GM23338 (cell line): ENCODE data around the gene TMEM229B. TPM values are rescaled to one million over a fixed set of nuclear protein-coding genes. Genes with fewer than 3 reads are reported as not detected.

Experiments
- ATAC-seq: fragments of 200-7000 bp; cut with Tn5 transposase; 3 replicates; pipeline ENCODE4 v1.9.1; 2020
- DNase-seq: peaks from one replicate; pipeline ENCODE4 v3.0.0-alpha.2; 2015; ENCODE audit warnings: low spot score
- H2AFZ ChIP-seq: fragments of 200-600 bp; sonication (generic); 2 replicates; pipeline ENCODE4 v1.8.0; 2016; ENCODE audit warnings: antibody characterized with exemption, mild to moderate bottlenecking, moderate library complexity
- H3F3A ChIP-seq: fragments of 200-600 bp; sonication (generic); replicated peaks from 2 replicates; pipeline ENCODE4 v1.8.0; 2017; ENCODE audit warnings: antibody characterized with exemption, mixed run types, low read depth
- H3K27ac ChIP-seq: fragments of 200-600 bp; sonication (generic); 2 replicates; pipeline ENCODE4 v1.6.1; 2016; ENCODE audit warnings: low read depth
- H3K27me3 ChIP-seq: fragments of 200-600 bp; sonication (generic); 2 replicates; pipeline ENCODE4 v1.8.0; 2016; ENCODE audit warnings: mild to moderate bottlenecking, mixed run types, moderate library complexity; ENCODE audit not compliant: insufficient read depth
- H3K36me3 ChIP-seq: fragments of 200-600 bp; sonication (generic); 2 replicates; pipeline ENCODE4 v1.8.0; 2016; ENCODE audit warnings: mild to moderate bottlenecking; ENCODE audit not compliant: insufficient read depth
- H3K4me1 ChIP-seq: fragments of 200-600 bp; sonication (generic); 2 replicates; pipeline ENCODE4 v1.8.0; 2016; ENCODE audit warnings: mild to moderate bottlenecking, moderate library complexity; ENCODE audit not compliant: insufficient read depth
- H3K4me2 ChIP-seq: fragments of 200-600 bp; sonication (generic); 2 replicates; pipeline ENCODE4 v1.7.1; 2017; ENCODE audit warnings: mixed run types
- H3K4me3 ChIP-seq: fragments of 200-600 bp; sonication (generic); 2 replicates; pipeline ENCODE4 v1.6.1; 2016; ENCODE audit warnings: mixed run types
- H3K79me2 ChIP-seq: fragments of 200-600 bp; sonication (generic); replicated peaks from 2 replicates; pipeline ENCODE4 v1.8.0; 2017; ENCODE audit warnings: mild to moderate bottlenecking; ENCODE audit not compliant: insufficient read depth
- H3K9me2 ChIP-seq: fragments of 200-600 bp; sonication (generic); 2 replicates; pipeline ENCODE4 v1.8.0; 2017; ENCODE audit not compliant: insufficient read depth
- H4K20me1 ChIP-seq: fragments of 200-600 bp; sonication (generic); replicated peaks from 2 replicates; pipeline ENCODE4 v1.8.0; 2017; ENCODE audit warnings: mild to moderate bottlenecking; ENCODE audit not compliant: insufficient read depth
- H3K27ac Mint-ChIP-seq: 2 replicates; pipeline ENCODE4 v1.8.0; 2020; ENCODE audit warnings: inconsistent platforms, mild to moderate bottlenecking, moderate library complexity, mixed read lengths
- H3K27me3 Mint-ChIP-seq: 3 replicates; pipeline ENCODE4 v1.8.0; 2022; ENCODE audit warnings: low read depth, mild to moderate bottlenecking, moderate library complexity, mixed read lengths, inconsistent platforms; ENCODE audit not compliant: insufficient read depth, poor library complexity
- H3K36me3 Mint-ChIP-seq: 3 replicates; pipeline ENCODE4 v1.8.0; 2021; ENCODE audit warnings: low read depth, mild to moderate bottlenecking, inconsistent platforms, moderate library complexity, mixed read lengths
- H3K4me1 Mint-ChIP-seq: 3 replicates; pipeline ENCODE4 v1.8.0; 2020; ENCODE audit warnings: mild to moderate bottlenecking, inconsistent platforms, mixed read lengths
- H3K4me3 Mint-ChIP-seq: 3 replicates; pipeline ENCODE4 v1.8.0; 2021; ENCODE audit warnings: moderate library complexity, mild to moderate bottlenecking, inconsistent platforms, mixed read lengths
- H3K9me3 Mint-ChIP-seq: 3 replicates; pipeline ENCODE4 v1.8.0; 2020; ENCODE audit warnings: moderate library complexity, mild to moderate bottlenecking, inconsistent platforms, mixed read lengths
- CREB1 ChIP-seq: fragments of 250-450 bp; sonication (Bioruptor Pico); IDR thresholded peaks from 2 replicates; pipeline ENCODE4 v1.5.0; 2020; ENCODE audit warnings: low read depth, mild to moderate bottlenecking, moderate library complexity
- EZH2 ChIP-seq: fragments of 200-600 bp; sonication (generic); IDR thresholded peaks from one replicate; pipeline ENCODE4 v1.8.0; 2017; ENCODE audit warnings: antibody characterized with exemption, mild to moderate bottlenecking, low read depth; ENCODE audit not compliant: unreplicated experiment
- EZH2phosphoT487 ChIP-seq: fragments of 200-600 bp; sonication (generic); IDR thresholded peaks from one replicate; pipeline ENCODE4 v1.8.1; 2018; ENCODE audit warnings: antibody characterized with exemption; ENCODE audit not compliant: unreplicated experiment
- JUNB ChIP-seq: IDR thresholded peaks from one replicate; pipeline ENCODE4 v1.6.1; 2016; ENCODE audit warnings: antibody characterized with exemption; ENCODE audit not compliant: unreplicated experiment
- NANOG ChIP-seq: IDR thresholded peaks from 2 replicates; pipeline ENCODE4 v1.6.1; 2016; ENCODE audit warnings: antibody characterized with exemption, borderline replicate concordance
- POLR2AphosphoS5 ChIP-seq: IDR thresholded peaks from 2 replicates; pipeline ENCODE4 v1.6.1; 2016; ENCODE audit warnings: antibody characterized with exemption, low read depth
- STAT1 ChIP-seq: IDR thresholded peaks from one replicate; pipeline ENCODE4 v1.6.1; 2016; ENCODE audit warnings: antibody characterized with exemption; ENCODE audit not compliant: unreplicated experiment
- ZNF114 ChIP-seq: fragments of 250-450 bp; sonication (Bioruptor Pico); IDR thresholded peaks from 2 replicates; pipeline ENCODE4 v1.5.0; 2020; ENCODE audit warnings: mild to moderate bottlenecking, moderate library complexity
- ZNF331 ChIP-seq: fragments of 250-450 bp; sonication (Bioruptor Pico); IDR thresholded peaks from 2 replicates; pipeline ENCODE4 v1.5.0; 2020; ENCODE audit warnings: low read depth, mild to moderate bottlenecking, moderate library complexity
- polyA plus RNA-seq: library from polyadenylated mRNA; unstranded; fragments of >200 nt; fragmentation: Nextera tagmentation; extraction: Ambion mirVana; gene quantifications from 2 replicates; pipeline ENCODE4 v1.2.1, GENCODE V29; 2016
- total RNA-seq: library from RNA; depleted of rRNA; stranded (reverse); fragments of >200 nt; shearing (Covaris generic); gene quantifications from 2 replicates; pipeline ENCODE4 v1.2.3, GENCODE V29; 2014
- TF ChIP-seq, protein P1 (sequence below): fragments of 250-450 bp; sonication (Bioruptor Pico); IDR thresholded peaks from 2 replicates; pipeline ENCODE4 v1.5.0; 2020; ENCODE audit warnings: mild to moderate bottlenecking, moderate library complexity
- TF ChIP-seq, protein P2 (sequence below), 2 experiments: fragments of 200-600 bp in 1 of 2; sonication (generic) in 1 of 2; conservative IDR thresholded peaks; 2 replicates each; pipeline versions ENCODE4 v1.5.1 to v1.6.1; 2016 to 2017; ENCODE audit warnings: antibody characterized with exemption in 2 of 2, low read depth in 2 of 2, mild to moderate bottlenecking in 2 of 2, moderate library complexity in 1 of 2
- TF ChIP-seq, protein P3 (sequence below): IDR thresholded peaks from 2 replicates; pipeline ENCODE4 v1.6.1; 2016; ENCODE audit warnings: antibody characterized with exemption
- TF ChIP-seq, protein P4 (sequence below): IDR thresholded peaks from one replicate; pipeline ENCODE4 v1.6.1; 2018; ENCODE audit warnings: antibody characterized with exemption; ENCODE audit not compliant: unreplicated experiment

The TMEM229B gene
- total and polyA plus RNA-seq, 2 experiments from 2014 or later: 0.42 to 2.4 TPM

DNA sequence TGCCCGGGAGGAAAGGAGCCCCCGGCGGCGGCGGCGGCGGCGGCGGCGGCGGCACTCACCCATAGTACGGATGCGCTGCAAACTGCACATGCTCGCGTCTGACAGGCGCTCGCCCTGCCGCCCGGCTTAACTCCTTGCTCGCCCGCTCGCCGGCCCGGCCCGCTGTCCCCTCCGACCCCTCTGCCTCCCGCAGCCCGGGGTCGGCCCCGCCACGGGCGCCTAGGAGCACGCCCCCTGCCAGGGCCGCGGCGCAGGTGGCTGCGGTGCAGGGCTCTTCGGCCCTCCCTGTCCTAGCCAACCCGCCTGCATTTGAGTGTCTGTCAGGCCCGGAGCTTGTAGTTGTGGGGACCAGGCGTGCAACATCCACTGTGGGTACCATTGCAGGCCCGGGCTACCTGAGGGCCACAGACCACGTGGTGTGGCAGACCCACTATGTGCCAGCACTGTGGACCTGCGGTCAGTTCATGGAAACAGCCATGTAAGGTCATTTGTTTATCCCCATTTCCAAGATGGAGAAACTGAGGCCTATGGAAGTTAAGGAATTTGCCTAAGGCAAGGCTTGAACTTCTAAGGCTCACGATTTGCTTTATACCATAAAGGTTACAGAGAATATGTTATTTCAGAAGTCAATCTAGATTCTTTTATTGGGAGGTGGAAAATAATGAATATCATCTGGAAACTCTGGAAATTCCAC lies 27.0 kb upstream of the TMEM229B start:
- H3K4me3 Mint-ChIP-seq: peak overlapping the region; percentile 61; the same call in 2 of the 3 replicates
- Histone ChIP-seq H3K4me3 (peak overlapping the region; percentile 83), H3K27me3 (peaks cover 55% of the 10 kb centered on the region), H3K79me2 (no peaks in the 10 kb centered on the region), H3K27ac (no peak overlapping the region), H3K9me2 (no peaks in the 10 kb centered on the region), H3K4me1 (no peaks in the 10 kb centered on the region; the same call in 1 of the 2 replicates), H3K36me3 (no peaks in the 10 kb centered on the region), H2AFZ (peak overlapping the region; percentile 91), H3K4me2 (peak overlapping the region; percentile 90), H3F3A (0 out of 2 replicates have a peak, but pooled peaks cover 3% of the 10 kb centered on the region), H4K20me1 (no peaks in the 10 kb centered on the region; the same call in 1 of the 2 replicates)
- H3K27ac Mint-ChIP-seq: no peak overlapping the region
- H3K4me1 Mint-ChIP-seq: peaks cover 18% of the 10 kb centered on the region
- ATAC-seq: peak; percentile 47
- TF ChIP-seq CREB1 (CRISPR knock-in tag) (no peak), ZNF114 (CRISPR knock-in tag) (no peak), ZNF331 (CRISPR knock-in tag) (no peak), JUNB (no peak), EZH2 (no peak), EZH2phosphoT487 (no peak), STAT1 (no peak), NANOG (no peak), POLR2AphosphoS5 (no peak)
- TF ChIP-seq, protein P1, sequence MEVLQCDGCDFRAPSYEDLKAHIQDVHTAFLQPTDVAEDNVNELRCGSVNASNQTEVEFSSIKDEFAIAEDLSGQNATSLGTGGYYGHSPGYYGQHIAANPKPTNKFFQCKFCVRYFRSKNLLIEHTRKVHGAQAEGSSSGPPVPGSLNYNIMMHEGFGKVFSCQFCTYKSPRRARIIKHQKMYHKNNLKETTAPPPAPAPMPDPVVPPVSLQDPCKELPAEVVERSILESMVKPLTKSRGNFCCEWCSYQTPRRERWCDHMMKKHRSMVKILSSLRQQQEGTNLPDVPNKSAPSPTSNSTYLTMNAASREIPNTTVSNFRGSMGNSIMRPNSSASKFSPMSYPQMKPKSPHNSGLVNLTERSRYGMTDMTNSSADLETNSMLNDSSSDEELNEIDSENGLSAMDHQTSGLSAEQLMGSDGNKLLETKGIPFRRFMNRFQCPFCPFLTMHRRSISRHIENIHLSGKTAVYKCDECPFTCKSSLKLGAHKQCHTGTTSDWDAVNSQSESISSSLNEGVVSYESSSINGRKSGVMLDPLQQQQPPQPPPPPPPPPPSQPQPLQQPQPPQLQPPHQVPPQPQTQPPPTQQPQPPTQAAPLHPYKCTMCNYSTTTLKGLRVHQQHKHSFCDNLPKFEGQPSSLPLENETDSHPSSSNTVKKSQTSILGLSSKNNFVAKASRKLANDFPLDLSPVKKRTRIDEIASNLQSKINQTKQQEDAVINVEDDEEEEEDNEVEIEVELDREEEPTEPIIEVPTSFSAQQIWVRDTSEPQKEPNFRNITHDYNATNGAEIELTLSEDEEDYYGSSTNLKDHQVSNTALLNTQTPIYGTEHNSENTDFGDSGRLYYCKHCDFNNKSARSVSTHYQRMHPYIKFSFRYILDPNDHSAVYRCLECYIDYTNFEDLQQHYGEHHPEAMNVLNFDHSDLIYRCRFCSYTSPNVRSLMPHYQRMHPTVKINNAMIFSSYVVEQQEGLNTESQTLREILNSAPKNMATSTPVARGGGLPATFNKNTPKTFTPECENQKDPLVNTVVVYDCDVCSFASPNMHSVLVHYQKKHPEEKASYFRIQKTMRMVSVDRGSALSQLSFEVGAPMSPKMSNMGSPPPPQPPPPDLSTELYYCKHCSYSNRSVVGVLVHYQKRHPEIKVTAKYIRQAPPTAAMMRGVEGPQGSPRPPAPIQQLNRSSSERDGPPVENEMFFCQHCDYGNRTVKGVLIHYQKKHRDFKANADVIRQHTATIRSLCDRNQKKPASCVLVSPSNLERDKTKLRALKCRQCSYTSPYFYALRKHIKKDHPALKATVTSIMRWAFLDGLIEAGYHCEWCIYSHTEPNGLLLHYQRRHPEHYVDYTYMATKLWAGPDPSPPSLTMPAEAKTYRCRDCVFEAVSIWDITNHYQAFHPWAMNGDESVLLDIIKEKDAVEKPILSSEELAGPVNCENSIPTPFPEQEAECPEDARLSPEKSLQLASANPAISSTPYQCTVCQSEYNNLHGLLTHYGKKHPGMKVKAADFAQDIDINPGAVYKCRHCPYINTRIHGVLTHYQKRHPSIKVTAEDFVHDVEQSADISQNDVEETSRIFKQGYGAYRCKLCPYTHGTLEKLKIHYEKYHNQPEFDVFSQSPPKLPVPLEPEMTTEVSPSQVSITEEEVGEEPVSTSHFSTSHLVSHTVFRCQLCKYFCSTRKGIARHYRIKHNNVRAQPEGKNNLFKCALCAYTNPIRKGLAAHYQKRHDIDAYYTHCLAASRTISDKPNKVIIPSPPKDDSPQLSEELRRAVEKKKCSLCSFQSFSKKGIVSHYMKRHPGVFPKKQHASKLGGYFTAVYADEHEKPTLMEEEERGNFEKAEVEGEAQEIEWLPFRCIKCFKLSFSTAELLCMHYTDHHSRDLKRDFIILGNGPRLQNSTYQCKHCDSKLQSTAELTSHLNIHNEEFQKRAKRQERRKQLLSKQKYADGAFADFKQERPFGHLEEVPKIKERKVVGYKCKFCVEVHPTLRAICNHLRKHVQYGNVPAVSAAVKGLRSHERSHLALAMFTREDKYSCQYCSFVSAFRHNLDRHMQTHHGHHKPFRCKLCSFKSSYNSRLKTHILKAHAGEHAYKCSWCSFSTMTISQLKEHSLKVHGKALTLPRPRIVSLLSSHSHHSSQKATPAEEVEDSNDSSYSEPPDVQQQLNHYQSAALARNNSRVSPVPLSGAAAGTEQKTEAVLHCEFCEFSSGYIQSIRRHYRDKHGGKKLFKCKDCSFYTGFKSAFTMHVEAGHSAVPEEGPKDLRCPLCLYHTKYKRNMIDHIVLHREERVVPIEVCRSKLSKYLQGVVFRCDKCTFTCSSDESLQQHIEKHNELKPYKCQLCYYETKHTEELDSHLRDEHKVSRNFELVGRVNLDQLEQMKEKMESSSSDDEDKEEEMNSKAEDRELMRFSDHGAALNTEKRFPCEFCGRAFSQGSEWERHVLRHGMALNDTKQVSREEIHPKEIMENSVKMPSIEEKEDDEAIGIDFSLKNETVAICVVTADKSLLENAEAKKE (CRISPR knock-in tag): no peak
- TF ChIP-seq, protein P2, sequence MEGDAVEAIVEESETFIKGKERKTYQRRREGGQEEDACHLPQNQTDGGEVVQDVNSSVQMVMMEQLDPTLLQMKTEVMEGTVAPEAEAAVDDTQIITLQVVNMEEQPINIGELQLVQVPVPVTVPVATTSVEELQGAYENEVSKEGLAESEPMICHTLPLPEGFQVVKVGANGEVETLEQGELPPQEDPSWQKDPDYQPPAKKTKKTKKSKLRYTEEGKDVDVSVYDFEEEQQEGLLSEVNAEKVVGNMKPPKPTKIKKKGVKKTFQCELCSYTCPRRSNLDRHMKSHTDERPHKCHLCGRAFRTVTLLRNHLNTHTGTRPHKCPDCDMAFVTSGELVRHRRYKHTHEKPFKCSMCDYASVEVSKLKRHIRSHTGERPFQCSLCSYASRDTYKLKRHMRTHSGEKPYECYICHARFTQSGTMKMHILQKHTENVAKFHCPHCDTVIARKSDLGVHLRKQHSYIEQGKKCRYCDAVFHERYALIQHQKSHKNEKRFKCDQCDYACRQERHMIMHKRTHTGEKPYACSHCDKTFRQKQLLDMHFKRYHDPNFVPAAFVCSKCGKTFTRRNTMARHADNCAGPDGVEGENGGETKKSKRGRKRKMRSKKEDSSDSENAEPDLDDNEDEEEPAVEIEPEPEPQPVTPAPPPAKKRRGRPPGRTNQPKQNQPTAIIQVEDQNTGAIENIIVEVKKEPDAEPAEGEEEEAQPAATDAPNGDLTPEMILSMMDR (conservative IDR thresholded peaks at IDR 0.05; ENCODE audit: low read depth in 2 of 2): no peak
- TF ChIP-seq, protein P3, sequence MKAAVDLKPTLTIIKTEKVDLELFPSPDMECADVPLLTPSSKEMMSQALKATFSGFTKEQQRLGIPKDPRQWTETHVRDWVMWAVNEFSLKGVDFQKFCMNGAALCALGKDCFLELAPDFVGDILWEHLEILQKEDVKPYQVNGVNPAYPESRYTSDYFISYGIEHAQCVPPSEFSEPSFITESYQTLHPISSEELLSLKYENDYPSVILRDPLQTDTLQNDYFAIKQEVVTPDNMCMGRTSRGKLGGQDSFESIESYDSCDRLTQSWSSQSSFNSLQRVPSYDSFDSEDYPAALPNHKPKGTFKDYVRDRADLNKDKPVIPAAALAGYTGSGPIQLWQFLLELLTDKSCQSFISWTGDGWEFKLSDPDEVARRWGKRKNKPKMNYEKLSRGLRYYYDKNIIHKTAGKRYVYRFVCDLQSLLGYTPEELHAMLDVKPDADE: no peak
- TF ChIP-seq, protein P4, sequence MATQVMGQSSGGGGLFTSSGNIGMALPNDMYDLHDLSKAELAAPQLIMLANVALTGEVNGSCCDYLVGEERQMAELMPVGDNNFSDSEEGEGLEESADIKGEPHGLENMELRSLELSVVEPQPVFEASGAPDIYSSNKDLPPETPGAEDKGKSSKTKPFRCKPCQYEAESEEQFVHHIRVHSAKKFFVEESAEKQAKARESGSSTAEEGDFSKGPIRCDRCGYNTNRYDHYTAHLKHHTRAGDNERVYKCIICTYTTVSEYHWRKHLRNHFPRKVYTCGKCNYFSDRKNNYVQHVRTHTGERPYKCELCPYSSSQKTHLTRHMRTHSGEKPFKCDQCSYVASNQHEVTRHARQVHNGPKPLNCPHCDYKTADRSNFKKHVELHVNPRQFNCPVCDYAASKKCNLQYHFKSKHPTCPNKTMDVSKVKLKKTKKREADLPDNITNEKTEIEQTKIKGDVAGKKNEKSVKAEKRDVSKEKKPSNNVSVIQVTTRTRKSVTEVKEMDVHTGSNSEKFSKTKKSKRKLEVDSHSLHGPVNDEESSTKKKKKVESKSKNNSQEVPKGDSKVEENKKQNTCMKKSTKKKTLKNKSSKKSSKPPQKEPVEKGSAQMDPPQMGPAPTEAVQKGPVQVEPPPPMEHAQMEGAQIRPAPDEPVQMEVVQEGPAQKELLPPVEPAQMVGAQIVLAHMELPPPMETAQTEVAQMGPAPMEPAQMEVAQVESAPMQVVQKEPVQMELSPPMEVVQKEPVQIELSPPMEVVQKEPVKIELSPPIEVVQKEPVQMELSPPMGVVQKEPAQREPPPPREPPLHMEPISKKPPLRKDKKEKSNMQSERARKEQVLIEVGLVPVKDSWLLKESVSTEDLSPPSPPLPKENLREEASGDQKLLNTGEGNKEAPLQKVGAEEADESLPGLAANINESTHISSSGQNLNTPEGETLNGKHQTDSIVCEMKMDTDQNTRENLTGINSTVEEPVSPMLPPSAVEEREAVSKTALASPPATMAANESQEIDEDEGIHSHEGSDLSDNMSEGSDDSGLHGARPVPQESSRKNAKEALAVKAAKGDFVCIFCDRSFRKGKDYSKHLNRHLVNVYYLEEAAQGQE: no peak
- H3K36me3 Mint-ChIP-seq: no peaks in the 10 kb centered on the region
- H3K27me3 Mint-ChIP-seq: peaks cover 33% of the 10 kb centered on the region
- peak; percentile 64 for DNase-seq
- no peaks in the 10 kb centered on the region for H3K9me3 Mint-ChIP-seq
